CD4-positive, alpha-beta T cell treated with Interleukin-1 beta for 1 hour (primary cell): ENCODE data around the gene PLSCR1.
A peak's percentile ranks its signal among the peaks of the same experiment; 100 is the strongest.
"Not testable (repeated sequence)": the region's sequence is repeated elsewhere in the genome, so short reads cannot be mapped to it uniquely, and the experiment has no call there.

Experiments
- DNase-seq, 2 donors: peaks; one replicate each; pipeline ENCODE4 v3.0.0-alpha.2; 2020 to 2022

The PLSCR1 gene

GRCh38 chr3:146547235-146547835 lies 2.9 kb upstream of the PLSCR1 start:
- no peak for DNase-seq

DNA sequence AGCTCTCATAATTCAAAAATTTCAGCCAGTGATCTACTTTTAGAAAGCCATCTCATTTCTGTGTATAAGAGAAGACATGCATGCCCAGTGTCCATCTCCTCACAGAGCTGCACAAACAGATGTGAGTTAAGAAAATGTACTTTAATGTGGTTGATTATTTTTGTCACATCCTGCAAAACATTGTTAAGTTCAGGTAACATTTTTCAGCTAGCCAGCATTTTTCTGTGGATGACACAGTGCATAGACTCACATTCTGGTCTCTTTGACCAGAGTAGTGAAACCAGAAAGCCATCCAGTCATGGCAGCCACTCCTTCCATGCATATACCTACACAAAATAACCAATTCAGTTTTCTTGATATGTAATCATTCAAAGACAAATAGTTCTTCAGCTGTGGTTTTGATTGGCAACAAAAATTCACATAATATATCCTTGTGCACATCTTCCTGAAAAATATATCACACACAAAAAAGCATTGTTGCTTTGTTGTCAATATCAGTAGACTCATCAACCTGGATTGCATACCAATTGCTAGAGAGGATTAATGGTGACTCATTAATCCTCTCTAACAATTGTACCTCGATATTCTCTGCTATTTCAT lies 2.1 kb upstream of the PLSCR1 start:
- no peak for DNase-seq

DNA sequence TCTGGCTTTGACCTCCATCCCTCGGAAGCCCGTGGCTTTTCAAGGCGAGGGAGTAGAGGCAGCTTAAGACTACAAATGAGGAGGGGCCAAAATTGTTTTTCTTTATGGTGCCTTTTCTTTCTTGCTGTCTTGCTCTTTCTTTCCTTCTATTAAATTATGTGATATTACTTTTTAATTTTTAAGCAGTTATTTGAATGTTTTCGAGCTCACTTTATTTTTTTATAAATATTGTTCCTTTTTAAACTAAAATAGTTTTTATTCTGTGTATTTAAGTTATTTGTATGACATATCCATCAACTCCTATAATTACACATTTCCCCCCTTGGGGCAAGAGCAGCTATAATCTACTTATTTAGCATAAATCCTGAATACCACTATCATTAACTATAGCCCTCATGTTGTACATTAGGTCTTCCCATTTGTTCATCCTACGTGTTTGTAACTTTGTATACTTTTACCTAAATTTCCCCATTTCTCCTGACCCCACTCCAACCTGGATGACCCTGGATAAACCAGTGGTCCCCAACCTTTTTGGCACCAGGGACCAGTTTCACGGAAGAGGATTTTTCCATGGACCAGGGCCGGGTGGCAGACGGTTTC lies 622 bp upstream of the PLSCR1 start:
- DNase-seq = no peak

DNA sequence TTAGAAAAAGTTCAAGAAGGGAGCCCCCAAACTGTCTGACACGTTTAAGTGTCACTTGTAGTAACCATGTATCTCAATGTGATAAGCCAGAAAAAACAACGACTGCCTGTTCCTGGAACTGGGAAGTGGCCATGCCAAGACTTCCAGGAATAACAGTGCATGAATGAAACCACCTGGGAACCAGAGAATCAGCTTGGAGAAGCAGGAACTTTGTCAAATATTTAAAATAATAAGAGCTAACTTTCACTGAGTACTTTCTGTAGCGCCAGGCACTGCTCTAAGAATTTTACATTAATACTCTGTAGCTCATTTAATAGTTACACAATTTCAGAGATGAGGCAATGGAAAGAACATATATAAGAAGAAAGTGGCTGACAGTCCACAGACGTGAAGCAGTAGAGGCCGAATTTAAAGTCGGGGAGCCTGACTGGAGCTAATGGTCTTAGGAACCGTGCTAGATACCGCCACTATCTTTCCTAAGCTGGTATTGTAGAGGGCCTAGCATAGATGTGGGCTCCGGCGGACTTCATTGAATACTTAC lies 876 bp downstream of the PLSCR1 start:
- DNase-seq = no peak

DNA sequence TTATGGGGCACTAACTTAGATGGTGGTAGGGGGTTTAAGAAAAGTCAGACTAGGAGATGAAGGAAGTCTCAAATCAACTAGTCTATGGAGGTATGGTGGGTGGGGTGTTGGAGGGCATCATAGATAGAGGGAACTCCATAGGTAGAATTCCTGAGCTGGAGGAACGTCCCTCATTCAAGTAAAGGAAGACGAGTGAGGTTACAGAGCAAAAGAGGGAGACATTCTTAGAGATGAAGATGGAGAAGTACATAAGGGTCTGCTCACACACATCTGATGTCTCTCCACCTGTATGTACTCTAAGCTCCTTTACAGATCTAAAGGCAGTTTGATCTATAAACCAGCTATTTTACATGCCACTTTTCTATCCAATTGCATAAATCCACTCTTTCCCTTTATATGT lies 1.4 kb downstream of the PLSCR1 start:
- DNase-seq = no peak

- peak in 1 of 2 donors; percentile 34 for DNase-seq
Measured at GRCh38 chr3:146542179-146542578, 2.2 kb downstream of the PLSCR1 start.

DNA sequence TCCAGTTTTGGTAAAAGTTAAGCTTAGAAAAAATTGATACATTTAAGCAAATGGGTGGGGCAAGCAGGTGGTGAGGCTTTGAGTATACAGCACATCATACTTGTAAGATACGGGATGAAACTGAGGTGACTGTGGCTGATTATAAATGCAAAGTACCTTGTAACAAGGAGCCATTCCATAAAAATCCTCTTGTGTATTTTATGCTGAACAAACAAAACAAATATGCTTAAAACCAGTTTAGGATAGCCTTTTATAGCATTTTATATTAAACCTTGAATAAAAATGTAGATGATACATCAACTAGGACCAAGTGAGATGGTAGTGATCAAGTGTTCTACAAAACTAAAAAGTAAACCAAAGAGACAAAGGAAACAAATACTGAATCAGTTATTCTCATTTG lies 3.4 kb downstream of the PLSCR1 start:
- no peak for DNase-seq

- peak in 1 of 2 donors; percentile 11 for DNase-seq
Measured at GRCh38 chr3:146540236-146540635, 4.2 kb downstream of the PLSCR1 start.

- no peak for DNase-seq
Measured at GRCh38 chr3:146539315-146539714, 5.1 kb downstream of the PLSCR1 start.

DNA sequence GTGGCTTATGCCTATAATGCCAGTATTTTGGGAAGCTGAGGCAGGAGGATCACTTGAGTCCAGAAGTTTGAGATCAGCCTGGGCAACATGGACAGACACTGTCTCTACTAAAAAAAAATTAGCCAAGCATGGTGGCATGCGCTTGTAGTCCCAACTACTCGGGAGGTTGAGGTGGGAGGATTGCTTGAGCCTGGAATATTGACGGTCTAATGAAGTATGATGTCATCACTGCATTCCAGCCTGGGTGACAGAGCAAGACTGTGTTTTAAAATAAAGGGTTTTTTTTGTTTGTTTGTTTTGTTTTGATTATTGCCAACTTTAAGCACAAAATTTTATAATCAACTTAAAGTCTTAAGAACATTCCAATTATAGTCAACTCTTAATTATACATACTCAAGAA lies 6.8 kb downstream of the PLSCR1 start:
- DNase-seq = no peak

GRCh38 chr3:146536681-146537080 lies 7.7 kb downstream of the PLSCR1 start:
- DNase-seq = no peak

GRCh38 chr3:146532406-146532805 lies 12.0 kb downstream of the PLSCR1 start:
- no peak for DNase-seq

GRCh38 chr3:146530609-146531008 lies 13.8 kb downstream of the PLSCR1 start:
- DNase-seq = no peak

GRCh38 chr3:146529021-146529420 lies 15.4 kb downstream of the PLSCR1 start:
- DNase-seq = no peak

DNA sequence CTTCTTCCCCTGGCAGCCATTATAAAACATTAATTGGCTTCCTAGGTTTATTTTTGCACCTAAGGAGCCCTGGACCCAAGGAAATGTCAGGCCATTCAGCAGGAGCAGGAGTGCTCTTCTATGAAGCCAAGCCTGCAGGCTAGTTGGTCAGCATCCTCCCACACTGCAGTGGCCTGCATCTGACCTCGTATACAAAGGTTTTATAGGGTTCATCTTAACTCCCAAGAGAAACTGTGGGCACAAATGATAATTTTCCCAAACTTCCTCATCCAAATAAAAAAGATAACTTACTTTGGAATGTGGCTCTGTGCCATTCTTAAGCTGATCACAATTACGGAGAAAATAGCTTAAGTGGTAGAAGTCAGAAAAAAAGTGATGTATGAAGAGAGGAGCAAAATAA lies 19.4 kb downstream of the PLSCR1 start:
- no peak for DNase-seq

GRCh38 chr3:146523531-146523930 lies 20.9 kb downstream of the PLSCR1 start:
- no peak for DNase-seq

GRCh38 chr3:146522174-146523158 lies 21.9 kb downstream of the PLSCR1 start:
- not testable (repeated sequence) for DNase-seq

DNA sequence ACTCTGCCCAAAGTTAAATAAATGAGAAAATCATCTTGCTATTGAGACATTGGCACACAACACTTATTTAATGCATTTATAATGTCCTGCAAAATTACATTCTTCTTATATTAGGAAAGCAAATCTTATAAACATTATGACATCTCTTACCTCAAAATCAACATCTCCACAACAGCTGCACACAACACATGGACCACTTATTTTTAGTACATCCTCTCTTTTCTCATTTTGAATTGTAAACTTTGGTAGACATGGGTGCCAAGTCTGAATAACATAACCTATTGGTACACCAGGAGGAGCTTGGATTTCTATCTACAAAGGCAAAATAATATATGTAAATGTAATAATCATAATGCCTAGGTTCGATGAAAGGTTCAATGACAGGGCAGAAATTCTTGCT lies 23.0 kb downstream of the PLSCR1 start:
- DNase-seq = no peak

GRCh38 chr3:146519810-146520209 lies 24.6 kb downstream of the PLSCR1 start:
- no peak for DNase-seq

- no peak for DNase-seq
Measured at GRCh38 chr3:146517684-146518435, 26.5 kb downstream of the PLSCR1 start.

DNA sequence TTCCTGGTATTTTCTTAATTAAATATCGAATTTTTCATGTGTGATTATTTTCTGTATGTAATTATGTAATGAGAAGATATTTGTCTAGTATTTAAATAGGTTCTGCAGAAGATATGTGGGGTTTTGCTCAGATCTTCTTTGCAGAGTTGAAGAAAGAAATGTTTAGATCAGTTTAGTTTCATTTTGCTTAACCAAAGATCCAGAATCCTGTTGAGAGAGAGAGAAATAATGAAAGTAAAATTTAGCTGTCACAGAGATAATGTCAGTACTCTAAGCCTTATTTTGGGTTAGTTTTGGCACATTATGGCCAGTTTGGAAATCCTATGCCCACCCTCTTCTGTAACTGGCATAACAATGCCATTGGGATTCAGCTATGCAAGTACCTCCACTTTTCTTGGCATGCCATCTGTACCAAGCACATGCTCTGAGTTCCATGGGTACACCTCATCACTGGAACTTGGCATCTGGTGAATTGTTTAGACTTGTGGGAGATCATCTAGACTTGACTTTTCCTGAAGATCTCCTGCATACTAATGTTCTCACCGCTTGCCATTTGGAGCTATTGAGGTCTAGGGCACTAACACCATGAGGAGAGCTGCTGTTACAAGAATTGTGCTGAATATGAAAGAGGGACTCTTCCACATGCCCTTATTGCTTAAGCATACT lies 30.9 kb downstream of the PLSCR1 start:
- no peak for DNase-seq
